Measurements from ENCODE around the gene SH3D19. TPM values are rescaled to one million over a fixed set of nuclear protein-coding genes. Genes with fewer than 3 reads are reported as not detected.
"Not testable (repeated sequence)": the region's sequence is repeated elsewhere in the genome, so short reads cannot be mapped to it uniquely, and the experiment has no call there.

Gene SH3D19
- total and polyA plus RNA-seq, 4 donors: 22.1 to 69.2 (median 50.8) TPM

DNA sequence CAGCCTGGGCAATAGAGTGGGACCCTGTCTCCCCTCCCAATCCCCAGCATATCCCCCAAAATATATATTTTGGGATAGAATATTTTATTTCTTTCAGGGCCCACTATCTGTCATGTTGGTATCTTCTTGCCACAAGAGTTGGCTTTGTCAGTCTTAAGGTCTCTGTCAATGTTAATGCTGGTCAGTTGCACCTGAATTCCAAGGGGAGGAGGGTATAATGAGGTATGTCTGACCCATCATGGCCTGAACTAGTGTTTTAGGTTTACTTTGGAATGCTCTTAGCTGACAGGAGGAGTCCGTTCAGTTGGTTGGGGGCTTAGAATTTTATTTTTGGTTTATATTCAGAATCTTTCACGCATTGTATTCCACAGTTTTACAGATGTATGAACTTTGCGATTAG, 232.2 kb downstream of the SH3D19 start:
- no peaks in the 10 kb centered on the region for H3K36me3 ChIP-seq (ENCODE audit: control insufficient read depth in 4 of 4, insufficient read depth in 4 of 4, low read length in 4 of 4)
- H3K9ac ChIP-seq (ENCODE audit: insufficient read depth in 1 of 2, low read length in 2 of 2): no peak overlapping the region
- no peak overlapping the region for H3K4me3 ChIP-seq
- TF ChIP-seq, protein P1, sequence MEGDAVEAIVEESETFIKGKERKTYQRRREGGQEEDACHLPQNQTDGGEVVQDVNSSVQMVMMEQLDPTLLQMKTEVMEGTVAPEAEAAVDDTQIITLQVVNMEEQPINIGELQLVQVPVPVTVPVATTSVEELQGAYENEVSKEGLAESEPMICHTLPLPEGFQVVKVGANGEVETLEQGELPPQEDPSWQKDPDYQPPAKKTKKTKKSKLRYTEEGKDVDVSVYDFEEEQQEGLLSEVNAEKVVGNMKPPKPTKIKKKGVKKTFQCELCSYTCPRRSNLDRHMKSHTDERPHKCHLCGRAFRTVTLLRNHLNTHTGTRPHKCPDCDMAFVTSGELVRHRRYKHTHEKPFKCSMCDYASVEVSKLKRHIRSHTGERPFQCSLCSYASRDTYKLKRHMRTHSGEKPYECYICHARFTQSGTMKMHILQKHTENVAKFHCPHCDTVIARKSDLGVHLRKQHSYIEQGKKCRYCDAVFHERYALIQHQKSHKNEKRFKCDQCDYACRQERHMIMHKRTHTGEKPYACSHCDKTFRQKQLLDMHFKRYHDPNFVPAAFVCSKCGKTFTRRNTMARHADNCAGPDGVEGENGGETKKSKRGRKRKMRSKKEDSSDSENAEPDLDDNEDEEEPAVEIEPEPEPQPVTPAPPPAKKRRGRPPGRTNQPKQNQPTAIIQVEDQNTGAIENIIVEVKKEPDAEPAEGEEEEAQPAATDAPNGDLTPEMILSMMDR (IDR thresholded peaks at IDR 0.05; ENCODE audit: control extremely low read depth, extremely low read depth): no peak
- H3K27me3 ChIP-seq (ENCODE audit: control insufficient read depth in 3 of 3, insufficient read depth in 3 of 3, low read length in 2 of 3): no peaks in the 10 kb centered on the region
- DNase-seq: no peak
- no peaks in the 10 kb centered on the region for H3K4me1 ChIP-seq (ENCODE audit: control insufficient read depth in 5 of 5, insufficient read depth in 5 of 5, low read length in 5 of 5)
- no peaks in the 10 kb centered on the region for H3K9me3 ChIP-seq (ENCODE audit: control insufficient read depth in 4 of 4, insufficient read depth in 3 of 4, low read length in 3 of 4)
- H3K27ac ChIP-seq (ENCODE audit: low read depth in 1 of 2, low read length in 1 of 2): no peak overlapping the region
- 66 to 81% methylated on average over 3 of the region's 3 CpGs for WGBS, 2 donors
- no peak for ATAC-seq (ENCODE audit: insufficient read depth, low FRiP score)

DNA sequence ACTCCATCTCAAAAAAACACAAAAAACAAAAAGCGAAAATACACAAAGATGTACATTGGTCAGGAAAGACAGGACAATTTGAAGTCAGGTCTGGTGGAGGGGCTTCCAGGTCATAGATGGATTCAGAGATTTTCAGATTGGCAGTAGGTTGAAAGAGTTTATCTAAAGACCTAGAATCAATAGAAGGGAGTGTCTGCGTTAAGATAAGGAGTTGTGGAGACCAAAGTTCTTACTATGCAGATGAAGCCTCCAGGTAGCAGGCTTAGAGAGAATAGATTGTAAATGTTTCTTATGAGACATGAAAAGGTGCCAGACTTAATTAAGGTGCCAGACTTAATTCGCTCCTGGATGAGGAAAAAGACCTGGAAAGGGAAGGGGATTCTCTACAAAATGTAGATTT, 232.9 kb downstream of the SH3D19 start:
- 86 to 93% methylated on average over 3 of the region's 3 CpGs for WGBS, 2 donors
- no peak overlapping the region for H3K9ac ChIP-seq (ENCODE audit: insufficient read depth in 1 of 2, low read length in 2 of 2)
- no peaks in the 10 kb centered on the region for H3K4me1 ChIP-seq (ENCODE audit: control insufficient read depth in 5 of 5, insufficient read depth in 5 of 5, low read length in 5 of 5)
- H3K4me3 ChIP-seq: no peak overlapping the region
- H3K9me3 ChIP-seq (ENCODE audit: control insufficient read depth in 4 of 4, insufficient read depth in 3 of 4, low read length in 3 of 4): no peaks in the 10 kb centered on the region
- ATAC-seq (ENCODE audit: insufficient read depth, low FRiP score) (no peak), DNase-seq (no peak)
- H3K27me3 ChIP-seq (ENCODE audit: control insufficient read depth in 3 of 3, insufficient read depth in 3 of 3, low read length in 2 of 3): no peaks in the 10 kb centered on the region
- H3K27ac ChIP-seq (ENCODE audit: low read depth in 1 of 2, low read length in 1 of 2): no peak overlapping the region
- TF ChIP-seq, protein P1 (IDR thresholded peaks at IDR 0.05; ENCODE audit: control extremely low read depth, extremely low read depth): no peak
- no peaks in the 10 kb centered on the region for H3K36me3 ChIP-seq (ENCODE audit: control insufficient read depth in 4 of 4, insufficient read depth in 4 of 4, low read length in 4 of 4)

DNA sequence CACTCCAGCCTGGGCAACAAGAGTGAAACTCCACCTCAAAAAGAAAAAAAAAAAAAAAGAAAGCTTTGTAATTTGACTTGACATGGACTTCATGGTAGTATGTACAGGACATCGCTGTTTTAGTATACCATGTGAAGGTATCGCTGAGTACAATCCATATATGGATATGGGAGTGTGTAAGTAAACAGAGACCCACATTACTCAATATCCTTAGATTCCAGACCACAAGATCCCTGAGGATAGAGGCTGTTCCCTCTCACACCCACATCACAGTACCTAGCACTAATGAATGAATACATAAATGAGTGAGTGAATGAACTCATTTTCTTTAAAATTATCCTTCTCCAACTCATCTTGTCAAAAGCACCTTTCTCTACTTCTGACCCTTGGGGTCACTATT, 234.4 kb downstream of the SH3D19 start:
- Histone ChIP-seq H3K4me3 (no peak overlapping the region), H3K9ac (ENCODE audit: insufficient read depth in 1 of 2, low read length in 2 of 2) (no peak overlapping the region), H3K9me3 (ENCODE audit: control insufficient read depth in 4 of 4, insufficient read depth in 3 of 4, low read length in 3 of 4) (no peaks in the 10 kb centered on the region), H3K27ac (ENCODE audit: low read depth in 1 of 2, low read length in 1 of 2) (no peak overlapping the region), H3K36me3 (ENCODE audit: control insufficient read depth in 4 of 4, insufficient read depth in 4 of 4, low read length in 4 of 4) (no peaks in the 10 kb centered on the region), H3K27me3 (ENCODE audit: control insufficient read depth in 3 of 3, insufficient read depth in 3 of 3, low read length in 2 of 3) (no peaks in the 10 kb centered on the region), H3K4me1 (ENCODE audit: control insufficient read depth in 5 of 5, insufficient read depth in 5 of 5, low read length in 5 of 5) (no peaks in the 10 kb centered on the region)
- no peak for DNase-seq
- TF ChIP-seq, protein P1 (IDR thresholded peaks at IDR 0.05; ENCODE audit: control extremely low read depth, extremely low read depth): no peak
- no peak for ATAC-seq (ENCODE audit: insufficient read depth, low FRiP score)
- WGBS, 2 donors: 86 to 88% methylated on average over 2 of the region's 2 CpGs

DNA sequence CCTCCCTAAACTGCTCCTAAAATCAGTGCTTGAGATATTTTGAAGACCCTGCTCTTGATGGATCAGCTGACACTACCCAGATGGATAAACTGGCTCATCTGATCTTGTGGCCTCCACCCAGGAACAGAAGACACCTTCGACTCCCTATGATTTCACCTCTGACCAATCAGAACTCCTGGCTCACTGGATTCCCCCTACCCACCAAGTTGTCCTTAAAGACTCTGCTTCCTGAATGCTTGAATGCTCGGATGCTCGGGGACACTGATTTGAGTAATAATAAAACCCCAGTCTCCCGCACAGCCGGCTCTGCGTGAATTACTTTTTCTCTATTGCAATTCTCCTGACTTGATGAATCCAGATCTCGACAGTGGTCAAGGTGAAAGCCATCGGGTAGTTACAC, 237.9 kb downstream of the SH3D19 start:
- 85 to 96% methylated on average over 8 of the region's 8 CpGs for WGBS, 2 donors

DNA sequence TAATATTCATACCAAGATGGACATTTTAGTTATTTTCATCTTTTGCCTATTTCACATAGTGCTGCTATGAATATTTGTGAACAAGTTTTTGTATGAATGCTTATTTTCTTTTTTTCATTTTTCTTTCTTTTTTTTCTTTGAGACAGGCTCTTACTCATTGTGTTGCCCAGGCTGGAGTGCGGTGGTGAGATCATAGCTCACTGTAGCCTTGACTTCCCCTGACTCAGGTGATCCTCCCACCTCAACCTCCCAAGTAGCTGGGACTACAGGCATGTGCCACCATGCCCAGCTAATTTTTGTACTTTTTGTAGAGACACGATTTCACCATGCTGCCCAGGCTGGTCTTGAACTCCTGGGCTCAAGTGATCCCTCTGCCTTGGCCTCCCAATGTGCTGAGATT, 247.4 kb downstream of the SH3D19 start:
- H3K9me3 ChIP-seq (ENCODE audit: control insufficient read depth in 4 of 4, insufficient read depth in 3 of 4, low read length in 3 of 4); DNase-seq; H3K4me3 ChIP-seq; H3K27me3 ChIP-seq (ENCODE audit: control insufficient read depth in 3 of 3, insufficient read depth in 3 of 3, low read length in 2 of 3); H3K27ac ChIP-seq (ENCODE audit: low read depth in 1 of 2, low read length in 1 of 2); H3K9ac ChIP-seq (ENCODE audit: insufficient read depth in 1 of 2, low read length in 2 of 2); H3K4me1 ChIP-seq (ENCODE audit: control insufficient read depth in 5 of 5, insufficient read depth in 5 of 5, low read length in 5 of 5); ATAC-seq (ENCODE audit: insufficient read depth, low FRiP score); H3K36me3 ChIP-seq (ENCODE audit: control insufficient read depth in 4 of 4, insufficient read depth in 4 of 4, low read length in 4 of 4): not testable (repeated sequence)
- 86 to 92% methylated on average over 2 of the region's 2 CpGs for WGBS, 2 donors

More for the DNA sequence above, 237.9 kb downstream of the SH3D19 start:
- Histone ChIP-seq H3K36me3 (ENCODE audit: control insufficient read depth in 4 of 4, insufficient read depth in 4 of 4, low read length in 4 of 4) (no peaks in the 10 kb centered on the region), H3K27me3 (ENCODE audit: control insufficient read depth in 3 of 3, insufficient read depth in 3 of 3, low read length in 2 of 3) (no peaks in the 10 kb centered on the region), H3K4me1 (ENCODE audit: control insufficient read depth in 5 of 5, insufficient read depth in 5 of 5, low read length in 5 of 5) (no peaks in the 10 kb centered on the region), H3K9ac (ENCODE audit: insufficient read depth in 1 of 2, low read length in 2 of 2) (no peak overlapping the region), H3K9me3 (ENCODE audit: control insufficient read depth in 4 of 4, insufficient read depth in 3 of 4, low read length in 3 of 4) (no peaks in the 10 kb centered on the region), H3K4me3 (no peak overlapping the region), H3K27ac (ENCODE audit: low read depth in 1 of 2, low read length in 1 of 2) (no peak overlapping the region)
- ATAC-seq (ENCODE audit: insufficient read depth, low FRiP score): no peak
- DNase-seq: no peak
- TF ChIP-seq, protein P1 (IDR thresholded peaks at IDR 0.05; ENCODE audit: control extremely low read depth, extremely low read depth): no peak

Measured in lung (tissue), 12 donors.